A549 (cell line): ENCODE results near the gene SEPTIN3.

ENCODE experiments used
- CTCF ChIP-seq: fragments of >200 bp; sonication (Bioruptor Twin); formaldehyde crosslinking; IDR thresholded peaks from 3 replicates; pipeline ENCODE4 v1.5.1; 2016
- EP300 ChIP-seq, 2 experiments: fragments of >200 bp; sonication (Bioruptor Twin); formaldehyde crosslinking; IDR thresholded peaks; 2 replicates in 1 of 2; 3 replicates in 1 of 2; pipeline ENCODE4 v1.6.1; 2016 to 2017
- ESRRA ChIP-seq: fragments of 150-350 bp; IDR thresholded peaks from 2 replicates; pipeline ENCODE4 v1.6.1; 2014; ENCODE audit warnings: mild to moderate bottlenecking, low read length, borderline replicate concordance
- JUN ChIP-seq, 2 experiments: fragments of >200 bp; sonication (Bioruptor Twin); formaldehyde crosslinking; IDR thresholded peaks; 2 replicates in 1 of 2; 3 replicates in 1 of 2; pipeline ENCODE4 v1.6.1; 2016 to 2017
- TF ChIP-seq, protein P1 (sequence below): IDR thresholded peaks from 2 replicates; pipeline ENCODE4 v1.6.1; 2012
- TF ChIP-seq, protein P2 (sequence below): IDR thresholded peaks from 2 replicates; pipeline ENCODE4 v1.6.1; 2012

DNA sequence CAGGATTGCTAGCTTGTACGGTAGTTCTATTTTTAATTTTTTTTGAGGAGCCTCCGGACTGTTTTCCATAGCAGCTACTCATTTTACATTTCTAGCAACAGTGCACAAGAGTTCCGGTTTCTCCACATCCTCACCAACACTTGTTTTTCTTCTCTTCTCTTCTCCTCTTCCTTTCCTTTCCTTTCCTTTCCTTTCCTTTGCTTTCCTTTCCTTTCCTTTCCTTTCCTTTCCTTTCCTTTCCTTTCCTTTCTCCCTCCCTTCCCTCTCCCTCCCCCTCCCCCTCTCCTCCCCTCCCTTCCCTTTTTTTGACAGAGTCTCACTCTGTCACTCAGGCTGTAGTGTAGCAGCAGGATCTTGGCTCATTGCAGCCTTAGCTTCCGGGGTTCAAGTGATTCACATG lies 38.7 kb downstream of the SEPTIN3 start:
- TF ChIP-seq JUN (IDR thresholded peaks at IDR 0.05) (no peak), ESRRA (no peak), CTCF (no peak), EP300 (IDR thresholded peaks at IDR 0.05) (no peak)
- TF ChIP-seq, protein P1, sequence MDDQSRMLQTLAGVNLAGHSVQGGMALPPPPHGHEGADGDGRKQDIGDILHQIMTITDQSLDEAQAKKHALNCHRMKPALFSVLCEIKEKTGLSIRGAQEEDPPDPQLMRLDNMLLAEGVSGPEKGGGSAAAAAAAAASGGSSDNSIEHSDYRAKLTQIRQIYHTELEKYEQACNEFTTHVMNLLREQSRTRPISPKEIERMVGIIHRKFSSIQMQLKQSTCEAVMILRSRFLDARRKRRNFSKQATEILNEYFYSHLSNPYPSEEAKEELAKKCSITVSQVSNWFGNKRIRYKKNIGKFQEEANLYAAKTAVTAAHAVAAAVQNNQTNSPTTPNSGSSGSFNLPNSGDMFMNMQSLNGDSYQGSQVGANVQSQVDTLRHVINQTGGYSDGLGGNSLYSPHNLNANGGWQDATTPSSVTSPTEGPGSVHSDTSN = no peak
- TF ChIP-seq, protein P2, sequence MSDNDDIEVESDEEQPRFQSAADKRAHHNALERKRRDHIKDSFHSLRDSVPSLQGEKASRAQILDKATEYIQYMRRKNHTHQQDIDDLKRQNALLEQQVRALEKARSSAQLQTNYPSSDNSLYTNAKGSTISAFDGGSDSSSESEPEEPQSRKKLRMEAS = no peak
